H9 (cell line): Measurements from ENCODE around the gene CCL21. TPM values are rescaled to one million over a fixed set of nuclear protein-coding genes. Genes with fewer than 3 reads are reported as not detected.

Experiments
- DNase-seq: peaks from one replicate; pipeline ENCODE4 v3.0.0-alpha.2; 2017
- H2AFZ ChIP-seq: one replicate; pipeline ENCODE4 v1.6.1; 2013; ENCODE audit warnings: mild to moderate bottlenecking, low read length, control low read depth, moderate library complexity
- H2AK5ac ChIP-seq: 2 replicates; pipeline ENCODE4 v1.6.1; 2013; ENCODE audit warnings: low read length, control low read depth, mixed read lengths; ENCODE audit not compliant: insufficient read length
- H2BK120ac ChIP-seq: one replicate; pipeline ENCODE4 v1.6.1; 2013; ENCODE audit warnings: low read depth, mild to moderate bottlenecking, low read length, control low read depth, inconsistent platforms; ENCODE audit not compliant: poor library complexity, severe bottlenecking
- H2BK12ac ChIP-seq: 2 replicates; pipeline ENCODE4 v1.6.1; 2013; ENCODE audit warnings: low read length, control low read depth, mixed read lengths, low read depth; ENCODE audit not compliant: insufficient read length
- H2BK15ac ChIP-seq: 2 replicates; pipeline ENCODE4 v1.6.1; 2013; ENCODE audit warnings: low read depth, low read length, control low read depth
- H2BK20ac ChIP-seq: one replicate; pipeline ENCODE4 v1.6.1; 2013; ENCODE audit warnings: low read depth, mild to moderate bottlenecking, low read length, control low read depth, inconsistent platforms; ENCODE audit not compliant: poor library complexity, severe bottlenecking
- H2BK5ac ChIP-seq: 2 replicates; pipeline ENCODE4 v1.6.1; 2013; ENCODE audit warnings: low read length, control low read depth, mixed read lengths; ENCODE audit not compliant: insufficient read length
- H3K14ac ChIP-seq: 2 replicates; pipeline ENCODE4 v1.6.1; 2013; ENCODE audit warnings: low read length, control low read depth; ENCODE audit not compliant: insufficient read depth
- H3K18ac ChIP-seq: 2 replicates; pipeline ENCODE4 v1.6.1; 2013; ENCODE audit warnings: low read depth, mild to moderate bottlenecking, mixed read lengths, low read length, control low read depth; ENCODE audit not compliant: insufficient read length
- H3K23ac ChIP-seq: 2 replicates; pipeline ENCODE4 v1.6.1; 2013; ENCODE audit warnings: low read length, control low read depth, mixed read lengths, low read depth; ENCODE audit not compliant: insufficient read length
- H3K23me2 ChIP-seq: 2 replicates; pipeline ENCODE4 v1.6.1; 2013; ENCODE audit warnings: low read depth, mild to moderate bottlenecking, mixed read lengths, low read length, control low read depth; ENCODE audit not compliant: insufficient read length, poor library complexity, severe bottlenecking
- H3K27ac ChIP-seq: 2 replicates; pipeline ENCODE4 v1.5.1; 2013; ENCODE audit warnings: low read length, control low read depth, mixed read lengths, low read depth; ENCODE audit not compliant: insufficient read length
- H3K27me3 ChIP-seq: 2 replicates; pipeline ENCODE4 v1.6.1; 2013; ENCODE audit warnings: low read length, control low read depth, inconsistent platforms; ENCODE audit not compliant: insufficient read depth
- H3K4ac ChIP-seq: 2 replicates; pipeline ENCODE4 v1.6.1; 2013; ENCODE audit warnings: low read depth, mild to moderate bottlenecking, control low read depth, inconsistent platforms, low read length, moderate library complexity
- H3K4me1 ChIP-seq: 2 replicates; pipeline ENCODE4 v1.6.1; 2013; ENCODE audit warnings: low read length, control low read depth, inconsistent platforms; ENCODE audit not compliant: insufficient read depth
- H3K4me2 ChIP-seq: 2 replicates; pipeline ENCODE4 v1.6.1; 2013; ENCODE audit warnings: low read length, control low read depth, mixed read lengths; ENCODE audit not compliant: insufficient read length, insufficient read depth
- H3K56ac ChIP-seq: 2 replicates; pipeline ENCODE4 v1.6.1; 2013; ENCODE audit warnings: low read depth, mild to moderate bottlenecking, mixed read lengths, low read length, control low read depth; ENCODE audit not compliant: insufficient read length
- H3K79me1 ChIP-seq: 2 replicates; pipeline ENCODE4 v1.6.1; 2013; ENCODE audit warnings: low read depth, mild to moderate bottlenecking, moderate library complexity, low read length, control low read depth, inconsistent platforms; ENCODE audit not compliant: insufficient read depth, poor library complexity, severe bottlenecking
- H3K79me2 ChIP-seq: 2 replicates; pipeline ENCODE4 v1.6.1; 2013; ENCODE audit warnings: low read length, control low read depth, inconsistent platforms; ENCODE audit not compliant: insufficient read depth
- H3K9ac ChIP-seq: 2 replicates; pipeline ENCODE4 v1.6.1; 2013; ENCODE audit warnings: low read length, control low read depth, mixed read lengths; ENCODE audit not compliant: insufficient read length; ENCODE audit errors: extremely low read depth
- H3K9me3 ChIP-seq: one replicate; pipeline ENCODE4 v1.6.1; 2013; ENCODE audit warnings: low read depth, low read length, inconsistent platforms; ENCODE audit not compliant: control insufficient read depth
- H3T11ph ChIP-seq: one replicate; pipeline ENCODE4 v1.6.1; 2013; ENCODE audit warnings: mild to moderate bottlenecking, low read length, control low read depth, inconsistent platforms
- H4K20me1 ChIP-seq: one replicate; pipeline ENCODE4 v1.6.1; 2013; ENCODE audit not compliant: control insufficient read depth, insufficient read length, insufficient read depth
- H4K5ac ChIP-seq: 2 replicates; pipeline ENCODE4 v1.6.1; 2013; ENCODE audit warnings: low read depth, mild to moderate bottlenecking, mixed read lengths, low read length, control low read depth; ENCODE audit not compliant: insufficient read length
- H4K8ac ChIP-seq: replicated peaks from 2 replicates; pipeline ENCODE4 v1.6.1; 2013; ENCODE audit warnings: low read length, control low read depth, mixed read lengths, low read depth; ENCODE audit not compliant: insufficient read length
- H4K91ac ChIP-seq: 2 replicates; pipeline ENCODE4 v1.6.1; 2013; ENCODE audit warnings: low read depth, mild to moderate bottlenecking, moderate library complexity, mixed read lengths, low read length, control low read depth; ENCODE audit not compliant: insufficient read length
- H3K27ac Mint-ChIP-seq, 3 experiments: 2 replicates in 2 of 3; 3 replicates in 1 of 3; pipeline ENCODE4 v1.8.0; 2020 to 2021; ENCODE audit warnings: mixed read lengths in 3 of 3, mild to moderate bottlenecking in 1 of 3, moderate library complexity in 1 of 3
- H3K27me3 Mint-ChIP-seq: 2 replicates; pipeline ENCODE4 v1.8.0; 2021; ENCODE audit warnings: low read depth, mild to moderate bottlenecking, moderate library complexity, mixed read lengths
- H3K36me3 Mint-ChIP-seq, 3 experiments: 2 replicates in 2 of 3; 3 replicates in 1 of 3; pipeline ENCODE4 v1.8.0; 2020 to 2021; ENCODE audit warnings: low read depth in 3 of 3, mixed read lengths in 3 of 3; ENCODE audit not compliant: insufficient read depth in 1 of 3
- H3K4me1 Mint-ChIP-seq, 2 experiments: 2 replicates each; pipeline ENCODE4 v1.8.0; 2020; ENCODE audit warnings: mixed read lengths in 2 of 2
- H3K4me3 Mint-ChIP-seq, 2 experiments: 2 replicates in 1 of 2; 3 replicates in 1 of 2; pipeline ENCODE4 v1.8.0; 2020 to 2021; ENCODE audit warnings: mild to moderate bottlenecking in 2 of 2, mixed read lengths in 2 of 2, moderate library complexity in 1 of 2
- H3K9me3 Mint-ChIP-seq, 2 experiments: 2 replicates in 1 of 2; 3 replicates in 1 of 2; pipeline ENCODE4 v1.8.0; 2020; ENCODE audit warnings: mild to moderate bottlenecking in 2 of 2, mixed read lengths in 2 of 2, moderate library complexity in 1 of 2
- WGBS: extraction: QIAGEN DNeasy Blood & Tissue Kit; methylation state at CpG from one replicate; pipeline ENCODE4 v1.1.7; 2013; ENCODE audit warnings: missing lambda C conversion rate, low lambda C conversion rate, mixed read lengths; ENCODE audit not compliant: insufficient read length; ENCODE audit errors: extremely low coverage; 5-methylcytosine and 5-hydroxymethylcytosine counted together
- total RNA-seq: library from RNA; stranded (reverse); gene quantifications from 2 replicates; pipeline ENCODE4 v1.2.1, GENCODE V29; 2021
- TF ChIP-seq, protein P1 (sequence below): fragments of 200-600 bp; sonication (generic); conservative IDR thresholded peaks from 3 replicates; pipeline ENCODE4 v1.8.0; 2021; ENCODE audit warnings: antibody characterized with exemption, mild to moderate bottlenecking

The CCL21 gene
- total RNA-seq, 1 experiment from 2014 or later: not detected

DNA sequence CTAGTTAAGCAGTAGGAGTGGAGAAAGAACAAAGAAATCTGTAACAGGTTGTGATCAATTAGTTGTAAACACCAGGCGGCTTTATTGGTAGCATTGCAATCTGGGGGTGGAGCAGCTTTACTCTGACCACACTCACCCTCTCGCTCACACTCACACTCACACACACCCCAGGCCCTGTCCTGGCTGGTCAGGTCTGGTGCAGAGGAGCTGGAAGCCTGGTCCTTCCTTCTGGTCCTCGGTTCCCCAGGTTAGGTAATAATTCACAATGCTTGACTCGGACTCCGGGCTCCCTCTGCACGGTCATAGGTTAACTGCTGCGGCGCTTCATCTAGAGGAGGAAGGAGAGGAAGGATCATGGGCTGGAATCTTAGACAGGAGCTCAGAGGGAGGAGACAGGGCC is 20.4 kb downstream of the CCL21 start:
- H3K4me2 ChIP-seq: no peak overlapping the region
- peaks cover 8% of the 10 kb centered on the region; the same call in 1 of the 2 replicates for H3K4me1 ChIP-seq
- DNase-seq: no peak
- TF ChIP-seq, protein P1, sequence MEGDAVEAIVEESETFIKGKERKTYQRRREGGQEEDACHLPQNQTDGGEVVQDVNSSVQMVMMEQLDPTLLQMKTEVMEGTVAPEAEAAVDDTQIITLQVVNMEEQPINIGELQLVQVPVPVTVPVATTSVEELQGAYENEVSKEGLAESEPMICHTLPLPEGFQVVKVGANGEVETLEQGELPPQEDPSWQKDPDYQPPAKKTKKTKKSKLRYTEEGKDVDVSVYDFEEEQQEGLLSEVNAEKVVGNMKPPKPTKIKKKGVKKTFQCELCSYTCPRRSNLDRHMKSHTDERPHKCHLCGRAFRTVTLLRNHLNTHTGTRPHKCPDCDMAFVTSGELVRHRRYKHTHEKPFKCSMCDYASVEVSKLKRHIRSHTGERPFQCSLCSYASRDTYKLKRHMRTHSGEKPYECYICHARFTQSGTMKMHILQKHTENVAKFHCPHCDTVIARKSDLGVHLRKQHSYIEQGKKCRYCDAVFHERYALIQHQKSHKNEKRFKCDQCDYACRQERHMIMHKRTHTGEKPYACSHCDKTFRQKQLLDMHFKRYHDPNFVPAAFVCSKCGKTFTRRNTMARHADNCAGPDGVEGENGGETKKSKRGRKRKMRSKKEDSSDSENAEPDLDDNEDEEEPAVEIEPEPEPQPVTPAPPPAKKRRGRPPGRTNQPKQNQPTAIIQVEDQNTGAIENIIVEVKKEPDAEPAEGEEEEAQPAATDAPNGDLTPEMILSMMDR: no peak
- H3K23ac ChIP-seq: no peak overlapping the region
- no peak overlapping the region for H2BK5ac ChIP-seq
- H3K4ac ChIP-seq: no peak overlapping the region
- no peak overlapping the region for H3K4me3 Mint-ChIP-seq
- no peak overlapping the region for H4K91ac ChIP-seq
- H2BK120ac ChIP-seq: no peak overlapping the region
- no peak overlapping the region for H4K5ac ChIP-seq
- no peak overlapping the region for H3K56ac ChIP-seq
- H3K4me1 Mint-ChIP-seq: peaks cover 13 to 17% of the 10 kb centered on the region in 2 experiments
- no peak overlapping the region for H2BK12ac ChIP-seq
- H3K14ac ChIP-seq: no peak overlapping the region
- H3K9me3 ChIP-seq: no peaks in the 10 kb centered on the region
- no peaks in the 10 kb centered on the region for H3K79me2 ChIP-seq
- no peak overlapping the region; a peak in 1 of 7 replicates for H3K27ac Mint-ChIP-seq
- H3K27ac ChIP-seq: no peak overlapping the region
- H3K9me3 Mint-ChIP-seq: no peaks in the 10 kb centered on the region
- H3K27me3 Mint-ChIP-seq: no peaks in the 10 kb centered on the region; the same call in none of the 2 replicates
- no peaks in the 10 kb centered on the region for H3K27me3 ChIP-seq
- H3K18ac ChIP-seq: no peak overlapping the region
- no peak overlapping the region for H2BK15ac ChIP-seq
- no peak overlapping the region for H2AK5ac ChIP-seq
- H3K36me3 Mint-ChIP-seq: no peaks in the 10 kb centered on the region
- H3T11ph ChIP-seq: no peak overlapping the region
- no CpG with 5 or more reads among the region's 8 CpGs for WGBS
- no peak overlapping the region for H3K9ac ChIP-seq
- no peaks in the 10 kb centered on the region for H4K20me1 ChIP-seq
- H3K79me1 ChIP-seq: no peaks in the 10 kb centered on the region
- H2BK20ac ChIP-seq: no peak overlapping the region
- no peak overlapping the region for H4K8ac ChIP-seq
- no peaks in the 10 kb centered on the region for H3K23me2 ChIP-seq
- no peak overlapping the region for H2AFZ ChIP-seq
